Mesodermal cell (in vitro differentiated cells): ENCODE results near the gene RGS17.
"Not testable (repeated sequence)": the region's sequence is repeated elsewhere in the genome, so short reads cannot be mapped to it uniquely, and the experiment has no call there.

Source experiments
- H3K27ac ChIP-seq: 2 replicates; pipeline ENCODE4 v1.7.0; 2013; ENCODE audit warnings: mild to moderate bottlenecking, low read depth, low read length, moderate library complexity; ENCODE audit not compliant: severe bottlenecking
- H3K36me3 ChIP-seq: 2 replicates; pipeline ENCODE4 v1.7.1; 2013; ENCODE audit warnings: mild to moderate bottlenecking, low read length, moderate library complexity; ENCODE audit not compliant: control insufficient read depth, insufficient read depth
- H3K4me1 ChIP-seq: one replicate; pipeline ENCODE4 v1.7.1; 2013; ENCODE audit warnings: mild to moderate bottlenecking, low read length; ENCODE audit not compliant: insufficient read depth, control insufficient read depth, poor library complexity, severe bottlenecking
- H3K4me3 ChIP-seq: 2 replicates; pipeline ENCODE4 v1.7.0; 2013; ENCODE audit warnings: low read length, control low read depth, mild to moderate bottlenecking; ENCODE audit not compliant: insufficient read depth, poor library complexity, severe bottlenecking; ENCODE audit errors: extremely low read depth
- H3K9me3 ChIP-seq: 2 replicates; pipeline ENCODE4 v1.7.1; 2013; ENCODE audit warnings: mild to moderate bottlenecking, low read length, moderate library complexity; ENCODE audit not compliant: control insufficient read depth
- WGBS, 2 experiments: methylation state at CpG; one replicate each; pipeline ENCODE4 v1.1.5; 2013; ENCODE audit warnings: missing lambda C conversion rate in 2 of 2; ENCODE audit not compliant: insufficient coverage in 2 of 2; 5-methylcytosine and 5-hydroxymethylcytosine counted together

Gene RGS17

GRCh38 chr6:152978058-152978457 is 153.0 kb downstream of the RGS17 start:
- Histone ChIP-seq H3K36me3 (peaks cover 55% of the 10 kb centered on the region), H3K4me3 (no peak overlapping the region), H3K4me1 (peaks cover 14% of the 10 kb centered on the region), H3K9me3 (no peaks in the 10 kb centered on the region), H3K27ac (no peak overlapping the region)
- 80 to 94% methylated on average over 1 to 2 of the region's 3 CpGs for WGBS, 2 experiments

- no peaks in the 10 kb centered on the region for H3K9me3 ChIP-seq
- no peak overlapping the region for H3K4me3 ChIP-seq
- H3K4me1 ChIP-seq: peaks cover 14% of the 10 kb centered on the region
- H3K27ac ChIP-seq: no peak overlapping the region
- H3K36me3 ChIP-seq: peaks cover 60% of the 10 kb centered on the region
These were observed 153.5 kb downstream of the RGS17 start for GRCh38 chr6:152977556-152977955.

- WGBS, 2 experiments: 100% methylated on average over 1 of the region's 1 CpG
- H3K36me3 ChIP-seq: peaks cover 66% of the 10 kb centered on the region
- H3K4me3 ChIP-seq: no peak overlapping the region
- no peaks in the 10 kb centered on the region for H3K9me3 ChIP-seq
- H3K4me1 ChIP-seq: peaks cover 14% of the 10 kb centered on the region
- no peak overlapping the region for H3K27ac ChIP-seq
These were observed 154.3 kb downstream of the RGS17 start for GRCh38 chr6:152976749-152977148.

GRCh38 chr6:152975204-152975915 is 155.7 kb downstream of the RGS17 start:
- 94 to 100% methylated on average over 4 of the region's 4 CpGs for WGBS, 2 experiments
- H3K27ac ChIP-seq: no peak overlapping the region
- H3K4me3 ChIP-seq: no peak overlapping the region
- H3K9me3 ChIP-seq: no peaks in the 10 kb centered on the region
- peaks cover 14% of the 10 kb centered on the region for H3K4me1 ChIP-seq
- peaks cover 76% of the 10 kb centered on the region for H3K36me3 ChIP-seq

GRCh38 chr6:152973916-152974315 is 157.2 kb downstream of the RGS17 start:
- H3K9me3 ChIP-seq: no peaks in the 10 kb centered on the region
- WGBS, 2 experiments: no CpG with 5 or more reads among the region's 1 CpG
- no peak overlapping the region for H3K27ac ChIP-seq
- H3K36me3 ChIP-seq: peaks cover 87% of the 10 kb centered on the region
- H3K4me3 ChIP-seq: no peak overlapping the region
- H3K4me1 ChIP-seq: peaks cover 14% of the 10 kb centered on the region

- H3K36me3 ChIP-seq: peaks cover 50% of the 10 kb centered on the region
- 89 to 98% methylated on average over 3 to 4 of the region's 6 CpGs for WGBS, 2 experiments
- H3K27ac ChIP-seq: no peak overlapping the region
- H3K9me3 ChIP-seq: no peaks in the 10 kb centered on the region
- no peaks in the 10 kb centered on the region for H3K4me1 ChIP-seq
- H3K4me3 ChIP-seq: no peak overlapping the region
These were observed 161.2 kb downstream of the RGS17 start for GRCh38 chr6:152969688-152970418.

- H3K36me3 ChIP-seq: peaks cover 17% of the 10 kb centered on the region
- H3K4me1 ChIP-seq, H3K9me3 ChIP-seq, H3K4me3 ChIP-seq, H3K27ac ChIP-seq: not testable (repeated sequence)
- WGBS, 2 experiments: 70 to 80% methylated on average over 1 to 5 of the region's 15 CpGs
These were observed 164.8 kb downstream of the RGS17 start for GRCh38 chr6:152966168-152966894.

GRCh38 chr6:152959333-152959732 is 171.7 kb downstream of the RGS17 start:
- no peaks in the 10 kb centered on the region for H3K9me3 ChIP-seq
- H3K36me3 ChIP-seq: no peaks in the 10 kb centered on the region
- H3K27ac ChIP-seq: no peak overlapping the region
- 88 to 94% methylated on average over 16 of the region's 24 CpGs for WGBS, 2 experiments
- no peak overlapping the region for H3K4me3 ChIP-seq
- no peaks in the 10 kb centered on the region for H3K4me1 ChIP-seq

- WGBS, 2 experiments: 100% methylated on average over 1 of the region's 1 CpG; no CpG with 5 or more reads in 1 of the 2 experiments
- no peaks in the 10 kb centered on the region for H3K9me3 ChIP-seq
- no peaks in the 10 kb centered on the region for H3K4me1 ChIP-seq
- no peaks in the 10 kb centered on the region for H3K36me3 ChIP-seq
- no peak overlapping the region for H3K4me3 ChIP-seq
- no peak overlapping the region for H3K27ac ChIP-seq
These were observed 173.3 kb downstream of the RGS17 start for GRCh38 chr6:152957796-152958195.
